CD1c-positive myeloid dendritic cell (primary cell): ENCODE measurements around the gene NOL8.

Experiments used
- DNase-seq: peaks from one replicate; pipeline ENCODE4 v3.0.0-alpha.2; 2016; ENCODE audit errors: extremely low spot score

Gene NOL8

GRCh38 chr9:92325269-92325990 lies at the start of gene NOL8, which contains the start of gene CENPP:
Gene NOL8, minus strand, starts transcription at chr9:92325350. Its CDS starts 1,189 bp downstream, at chr9:92324161.
Gene CENPP, plus strand, starts transcription at chr9:92325953.
- peak; percentile 93 for DNase-seq

DNA sequence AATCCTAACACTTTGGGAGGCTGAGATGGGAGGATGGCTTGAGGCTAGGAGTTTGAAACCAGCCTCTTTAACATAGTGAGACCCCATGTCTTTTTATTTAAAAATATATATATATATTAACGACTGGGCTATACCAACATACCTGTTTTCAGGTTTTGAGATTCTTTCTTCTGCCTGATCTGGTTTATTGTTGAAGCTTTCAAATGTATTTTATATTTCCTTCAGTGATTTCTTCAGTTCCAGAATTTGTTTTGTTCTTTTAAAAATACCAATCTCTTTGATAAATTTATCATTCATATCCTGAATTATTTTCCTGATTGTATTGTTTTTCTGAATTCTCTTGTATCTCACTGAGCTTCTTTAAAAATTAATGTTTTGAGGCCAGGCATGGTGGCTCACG lies 48.0 kb upstream of the NOL8 start:
- DNase-seq, result no peak

- no peak for DNase-seq
Measured at GRCh38 chr9:92369075-92369474, 43.9 kb upstream of the NOL8 start.

DNA sequence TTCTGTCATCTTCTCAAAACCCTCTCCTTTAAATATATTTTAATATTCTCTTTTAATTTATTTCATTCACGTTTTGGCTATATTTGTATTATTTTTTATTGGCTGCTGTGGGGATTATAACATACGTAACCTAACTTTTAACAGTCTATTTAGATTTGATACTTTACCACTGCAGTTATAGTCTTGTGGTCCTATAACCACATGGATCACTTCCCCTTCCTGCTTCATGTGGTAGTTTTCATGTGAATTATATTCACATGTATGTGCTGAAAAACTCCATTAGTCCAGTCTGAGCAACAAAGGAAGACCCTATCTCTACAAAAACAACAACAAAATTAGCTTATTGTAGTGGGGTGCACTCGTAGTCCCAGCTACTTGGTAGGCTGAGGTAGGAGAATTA lies 34.9 kb upstream of the NOL8 start:
- DNase-seq, result peak; percentile 12

DNA sequence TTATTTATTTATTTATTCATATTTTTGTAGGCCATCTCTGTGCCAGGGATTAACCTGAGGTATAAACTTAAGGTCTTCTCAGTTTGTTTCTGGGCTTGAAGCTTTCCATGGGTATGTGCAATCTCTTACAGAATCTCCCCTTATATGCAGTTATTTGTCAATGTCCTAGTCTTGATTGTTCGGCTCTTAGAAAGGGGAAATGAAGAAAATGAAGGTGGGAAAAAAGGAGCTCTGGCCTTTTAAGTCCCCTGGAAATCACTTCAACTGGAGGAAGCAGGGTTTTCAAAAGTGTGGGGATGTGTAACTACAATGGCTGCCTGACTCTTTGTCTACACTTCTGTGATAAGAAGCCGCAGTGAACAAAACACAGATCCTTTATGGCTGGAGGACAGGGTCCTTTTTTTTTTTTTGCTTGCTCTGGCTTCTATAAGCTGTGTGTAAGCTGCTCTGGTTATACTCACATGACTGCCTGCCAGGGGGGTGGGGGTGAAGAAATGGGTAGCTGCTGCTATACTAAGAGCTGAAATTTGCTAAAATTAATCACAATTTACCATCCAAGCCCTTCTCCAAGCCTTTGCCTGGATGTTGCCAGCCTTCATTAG lies 34.3 kb upstream of the NOL8 start:
- DNase-seq, result no peak

DNA sequence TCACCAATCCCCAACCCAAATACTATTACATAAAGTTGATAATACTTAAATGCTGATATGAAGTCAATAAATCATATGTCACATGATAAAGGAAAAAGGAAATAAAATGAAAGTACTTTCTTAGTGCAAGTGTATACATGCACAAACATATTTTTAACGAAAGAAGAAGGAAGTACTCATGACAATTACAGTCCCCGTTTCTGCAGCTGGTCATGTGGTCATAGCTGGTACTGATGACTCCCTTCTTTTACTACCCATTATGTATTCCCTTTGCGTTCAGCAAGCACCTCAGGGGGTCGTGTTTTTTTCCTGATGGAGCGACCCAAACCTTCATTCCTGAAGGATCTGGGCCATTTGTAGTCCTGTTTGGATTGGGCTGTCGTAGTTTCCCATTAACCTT lies 27.9 kb upstream of the NOL8 start:
- peak; percentile 6 for DNase-seq

GRCh38 chr9:92350740-92351133 lies 25.6 kb upstream of the NOL8 start:
- DNase-seq, result no peak

DNA sequence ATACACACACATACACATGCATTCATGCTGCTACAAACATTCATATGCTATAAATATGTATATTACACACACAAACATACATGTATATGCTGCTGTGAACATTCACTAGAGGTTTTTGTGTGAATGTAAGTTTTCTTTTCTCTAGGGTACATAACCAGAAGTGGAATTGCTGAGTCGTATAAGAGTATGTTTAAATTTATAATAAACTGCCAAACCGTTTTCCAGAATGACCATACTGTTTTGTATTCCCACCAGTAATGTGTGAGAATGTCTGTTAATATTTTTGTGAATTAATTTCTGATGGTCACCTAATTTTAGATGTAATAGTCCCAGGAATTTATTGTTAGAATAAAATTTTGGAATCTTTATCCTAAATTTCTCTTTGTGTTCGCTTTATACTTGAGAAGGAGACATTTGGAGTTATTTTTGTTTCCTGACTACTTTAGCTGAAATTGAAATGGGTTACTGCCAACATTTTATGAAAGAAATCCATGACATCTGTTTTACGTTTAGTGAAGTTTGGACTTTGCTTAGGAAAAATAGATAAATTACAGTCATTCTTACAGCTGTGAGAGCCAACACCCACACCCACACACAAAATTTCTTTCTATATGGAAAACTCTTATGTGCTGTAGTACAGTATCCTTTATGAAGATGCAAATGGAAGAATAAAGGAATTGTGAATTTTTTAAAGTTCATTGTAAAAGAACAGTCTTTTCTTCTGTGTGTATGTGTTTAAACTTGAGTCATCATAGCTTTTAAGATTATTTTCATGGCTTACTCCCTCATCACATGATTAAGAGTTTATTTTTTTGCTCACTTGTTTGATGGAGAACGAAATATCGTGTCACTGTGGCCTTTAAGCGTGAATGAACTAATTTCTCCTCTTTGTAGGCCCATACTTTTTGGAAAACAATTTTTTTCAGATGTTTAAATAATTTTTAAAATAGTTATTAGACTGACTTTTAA lies 24.9 kb upstream of the NOL8 start:
- DNase-seq, result no peak

- DNase-seq, result no peak
Measured at GRCh38 chr9:92345582-92345981, 20.4 kb upstream of the NOL8 start.

DNA sequence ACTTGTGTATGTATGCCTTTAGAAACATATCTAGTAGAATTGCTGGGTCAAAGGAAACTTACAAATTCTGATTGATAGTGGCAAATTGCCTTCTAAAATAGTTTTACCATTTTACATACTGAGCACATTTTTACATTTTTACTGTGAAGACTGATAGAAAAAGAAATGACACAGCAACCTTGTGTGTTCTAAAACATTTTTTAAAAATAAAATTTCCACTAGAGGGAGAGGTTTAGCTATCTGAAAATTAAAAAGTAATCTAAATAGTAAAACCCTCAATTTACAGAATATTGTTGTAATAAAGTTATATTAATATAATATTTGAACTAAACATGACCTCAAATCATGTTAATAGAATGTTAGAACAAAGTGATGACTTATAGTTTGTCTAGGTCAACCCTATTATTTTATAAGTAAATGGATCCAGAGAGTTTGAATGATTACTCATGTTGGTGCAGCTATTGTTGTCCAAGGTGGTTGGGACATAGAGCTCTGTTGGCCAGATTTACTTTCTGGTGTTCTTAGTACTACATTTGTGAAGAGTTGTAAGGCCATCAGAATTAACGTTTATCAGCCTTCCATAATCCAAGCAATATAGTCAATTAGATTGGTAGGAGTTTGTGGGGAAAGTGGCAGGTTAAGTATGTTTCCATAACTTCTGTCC lies 17.8 kb upstream of the NOL8 start:
- DNase-seq, result no peak

- DNase-seq, result no peak
Measured at GRCh38 chr9:92341578-92341977, 16.4 kb upstream of the NOL8 start.

DNA sequence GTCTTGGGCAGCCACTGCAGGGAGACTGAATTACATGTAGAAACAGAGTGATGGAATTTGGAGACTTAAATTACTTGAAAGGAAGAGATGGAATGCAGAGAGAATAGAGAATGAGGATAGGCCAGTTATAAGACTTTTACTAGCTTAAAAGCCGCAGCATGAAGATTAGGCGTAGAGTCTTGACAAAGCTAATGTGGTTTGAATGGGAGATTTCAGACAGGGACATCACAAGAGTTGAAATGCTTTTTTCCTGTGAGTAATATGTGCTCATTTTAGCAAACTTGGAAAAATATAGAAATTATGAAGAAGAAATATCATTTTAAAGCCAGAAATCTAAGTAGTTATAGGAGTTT lies 8.1 kb upstream of the NOL8 start:
- DNase-seq, result no peak

GRCh38 chr9:92332577-92333281 lies 7.6 kb upstream of the NOL8 start:
- DNase-seq, result no peak

DNA sequence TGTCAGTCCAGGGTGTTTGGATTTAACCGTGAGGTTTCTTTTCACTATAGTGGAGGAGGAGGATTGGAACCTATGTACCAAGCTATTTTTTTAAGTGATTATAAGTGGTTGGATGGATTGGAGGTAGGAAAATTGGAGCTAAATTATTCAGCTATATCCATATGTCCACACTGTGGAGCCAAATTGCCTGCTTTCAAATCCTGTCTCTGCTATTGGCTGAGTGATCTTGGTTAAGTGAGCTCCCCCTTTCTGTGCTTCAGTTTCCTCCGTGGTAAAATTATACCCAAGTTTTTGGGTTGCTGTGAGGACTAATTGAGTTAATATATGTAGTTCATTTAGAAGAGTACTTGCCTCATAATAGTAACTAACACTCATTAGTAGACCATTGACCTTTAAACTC lies 3.1 kb upstream of the NOL8 start:
- no peak for DNase-seq

DNA sequence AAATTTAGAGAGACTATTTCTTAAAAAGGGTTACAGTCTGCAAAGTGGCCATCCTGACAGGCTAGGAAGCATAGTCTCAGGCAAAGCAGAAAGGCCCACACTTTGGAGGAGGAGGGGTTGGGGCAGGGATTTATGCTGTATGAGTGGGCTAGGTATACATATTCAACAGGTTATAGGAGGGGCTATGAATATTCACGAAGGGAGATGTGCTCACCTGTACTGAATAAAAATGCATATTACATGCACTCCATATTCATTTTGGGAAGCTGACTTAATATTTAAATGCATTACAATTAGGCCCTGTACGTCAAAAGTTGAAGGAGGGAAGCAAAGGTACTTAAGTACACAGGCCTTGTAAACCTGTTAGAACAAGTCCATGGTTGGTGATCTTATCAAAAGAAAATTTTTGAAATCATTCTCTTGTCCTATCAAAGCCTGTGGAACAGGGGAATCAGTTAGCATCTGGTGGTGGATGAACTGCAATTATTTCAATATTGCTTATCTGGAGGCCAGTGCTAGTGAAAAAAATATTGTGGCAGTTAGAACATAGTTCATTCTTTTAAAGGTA lies 2.2 kb upstream of the NOL8 start:
- no peak for DNase-seq

DNA sequence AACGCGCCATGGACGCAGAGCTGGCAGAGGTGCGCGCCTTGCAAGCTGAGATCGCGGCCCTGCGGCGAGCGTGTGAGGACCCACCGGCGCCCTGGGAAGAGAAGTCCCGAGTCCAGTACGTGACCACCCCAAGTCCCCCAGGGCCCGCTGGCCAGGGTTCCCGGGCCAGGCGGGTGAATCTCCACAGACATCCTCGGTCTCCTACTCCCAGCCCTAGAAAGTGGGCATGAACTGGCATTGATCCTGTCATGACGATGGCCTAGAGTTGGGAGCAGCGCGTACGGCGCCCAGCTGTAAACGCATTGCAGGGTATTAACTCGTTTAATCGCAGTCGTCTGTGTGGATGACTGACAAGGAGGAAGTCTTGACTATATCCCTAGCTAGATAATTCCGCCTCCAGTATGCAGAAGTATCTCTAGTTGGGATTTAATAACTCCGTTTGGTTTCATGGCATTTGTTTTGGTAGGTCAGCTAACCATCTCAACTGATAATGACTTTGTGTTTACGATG lies 896 bp upstream of the NOL8 start:
- DNase-seq, result peak; percentile 59

- DNase-seq, result no peak
Measured at GRCh38 chr9:92324889-92325268, 271 bp downstream of the NOL8 start.

GRCh38 chr9:92324431-92324830 lies 719 bp downstream of the NOL8 start:
- peak; percentile 27 for DNase-seq

DNA sequence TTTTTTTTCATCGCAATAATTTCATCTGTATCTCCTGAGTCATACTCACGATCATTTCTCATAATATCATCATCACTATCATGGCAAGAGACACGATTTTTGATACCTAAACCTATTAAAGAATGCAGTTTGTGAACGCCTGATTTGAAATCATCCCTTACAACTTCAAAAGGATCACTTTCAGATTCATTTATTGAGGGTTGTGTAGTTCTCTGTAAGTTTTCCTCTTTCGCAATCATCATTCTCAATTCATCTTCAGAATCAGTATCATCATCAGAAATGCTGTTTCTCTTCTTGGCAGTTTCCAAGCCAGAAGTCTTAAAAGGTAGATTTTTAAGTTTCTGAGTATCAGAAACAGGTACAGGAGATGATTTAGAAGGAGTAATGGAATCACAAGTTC lies 9.7 kb downstream of the NOL8 start:
- DNase-seq, result no peak

DNA sequence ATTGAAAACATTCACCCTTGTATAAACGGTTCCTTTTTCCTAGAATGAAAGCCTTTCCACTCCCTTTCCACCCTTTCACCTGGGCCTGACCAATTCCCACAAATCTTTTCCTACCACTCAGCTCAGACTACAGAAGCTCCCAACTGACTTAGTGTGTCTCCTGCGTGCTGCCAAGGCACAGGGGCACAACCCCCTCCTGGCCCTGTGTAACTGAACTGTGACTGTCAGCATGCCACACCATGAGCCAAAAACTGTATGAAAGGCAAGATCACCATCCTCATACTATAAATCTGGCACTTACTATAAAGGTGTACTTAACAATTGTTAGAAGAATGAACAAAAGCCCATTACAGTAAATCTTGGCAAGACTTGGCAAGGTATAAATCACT lies 11.5 kb downstream of the NOL8 start:
- DNase-seq, result no peak
